ENCODE results near the gene FNBP1L.
A peak's percentile ranks its signal among the peaks of the same experiment; 100 is the strongest.

The FNBP1L gene

DNA sequence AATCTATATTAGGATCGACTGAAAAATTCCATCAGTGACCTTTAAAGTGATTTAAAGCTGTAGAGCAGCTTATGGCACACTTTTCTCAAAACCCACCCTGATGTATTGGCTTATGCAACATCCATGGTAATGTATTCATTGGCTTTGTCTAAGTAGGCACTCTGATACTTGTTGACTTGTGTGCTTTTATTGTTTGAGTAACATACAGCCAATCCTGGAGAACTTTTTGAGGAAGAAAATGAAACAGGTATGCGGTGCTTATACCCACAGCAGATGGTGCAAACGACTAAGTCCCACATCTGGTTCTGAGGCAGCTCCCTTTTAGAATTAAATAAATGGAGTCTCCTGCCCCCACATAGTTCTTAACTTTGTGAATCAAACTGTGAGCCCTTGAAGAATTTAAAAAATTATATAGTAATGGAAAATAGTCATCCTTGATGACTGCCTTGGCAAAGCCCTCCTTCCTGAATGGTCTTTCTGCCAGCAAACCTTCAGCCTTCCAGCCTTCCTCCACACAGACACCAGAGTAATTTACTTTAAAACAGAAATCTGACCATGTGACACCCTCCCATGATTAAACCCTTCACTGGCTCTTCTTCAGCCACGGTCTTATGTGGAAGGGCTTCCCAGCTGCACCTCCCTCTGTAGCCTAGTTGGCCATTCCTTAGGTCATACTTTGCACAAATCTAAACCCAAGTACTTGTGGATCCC is 117.7 kb downstream of the FNBP1L start:
- TF ChIP-seq CTCF (IDR thresholded peaks at IDR 0.05; ENCODE audit: insufficient read depth, low read depth, low read length, missing control alignments) = no peak
- H3K4me3 ChIP-seq (ENCODE audit: low read length) = no peak overlapping the region
- no peak for DNase-seq (ENCODE audit: low read depth)

- H3K4me3 ChIP-seq (ENCODE audit: low read length) = no peak overlapping the region
Observed at GRCh38 chr1:93566227-93566626, 118.3 kb downstream of the FNBP1L start.

GRCh38 chr1:93567255-93567918 is 119.5 kb downstream of the FNBP1L start:
- TF ChIP-seq CTCF (IDR thresholded peaks at IDR 0.05; ENCODE audit: insufficient read depth, low read depth, low read length, missing control alignments) = no peak
- H3K4me3 ChIP-seq (ENCODE audit: low read length) = no peak overlapping the region

More at GRCh38 chr1:93566227-93566626, 118.3 kb downstream of the FNBP1L start:
- no peak for DNase-seq (ENCODE audit: low read depth)
- no peak for TF ChIP-seq CTCF (IDR thresholded peaks at IDR 0.05; ENCODE audit: insufficient read depth, low read depth, low read length, missing control alignments)

GRCh38 chr1:93569489-93569888 is 121.6 kb downstream of the FNBP1L start:
- no peak overlapping the region for H3K4me3 ChIP-seq (ENCODE audit: low read length)
- no peak for DNase-seq (ENCODE audit: low read depth)
- no peak for TF ChIP-seq CTCF (IDR thresholded peaks at IDR 0.05; ENCODE audit: insufficient read depth, low read depth, low read length, missing control alignments)

More at GRCh38 chr1:93567255-93567918, 119.5 kb downstream of the FNBP1L start:
- peak; percentile 82 for DNase-seq (ENCODE audit: low read depth)

GRCh38 chr1:93571623-93572310 is 123.8 kb downstream of the FNBP1L start:
- no peak overlapping the region for H3K4me3 ChIP-seq (ENCODE audit: low read length)
- DNase-seq (ENCODE audit: low read depth) = no peak
- TF ChIP-seq CTCF (IDR thresholded peaks at IDR 0.05; ENCODE audit: insufficient read depth, low read depth, low read length, missing control alignments) = no peak

GRCh38 chr1:93573940-93574469 is 126.1 kb downstream of the FNBP1L start:
- H3K4me3 ChIP-seq (ENCODE audit: low read length) = no peak overlapping the region
- DNase-seq (ENCODE audit: low read depth) = no peak
- no peak for TF ChIP-seq CTCF (IDR thresholded peaks at IDR 0.05; ENCODE audit: insufficient read depth, low read depth, low read length, missing control alignments)
